Sigmoid colon (tissue), 7 donors: ENCODE data around the gene ATM. TPM values are rescaled to one million over a fixed set of nuclear protein-coding genes. Genes with fewer than 3 reads are reported as not detected.

Experiments used
- DNase-seq: peaks from one replicate; pipeline ENCODE4 v3.0.0-alpha.2; 2019
- H3K27ac ChIP-seq, 4 donors: fragments of 200-600 bp; sonication (generic); one replicate each; pipeline ENCODE4 v1.5.1; 2016 to 2019; ENCODE audit warnings: mild to moderate bottlenecking in 1 of 4
- H3K27me3 ChIP-seq, 3 donors: fragments of 200-600 bp; sonication (generic); one replicate each; pipeline ENCODE4 v1.5.1; 2019; ENCODE audit warnings: mild to moderate bottlenecking in 1 of 3
- H3K36me3 ChIP-seq, 4 donors: fragments of 200-600 bp; sonication (generic); one replicate each; pipeline ENCODE4 v1.5.1; 2016 to 2019
- H3K4me1 ChIP-seq, 4 donors: fragments of 200-600 bp; sonication (generic); one replicate each; pipeline ENCODE4 v1.5.1; 2017 to 2019
- H3K4me3 ChIP-seq, 4 donors: fragments of 200-600 bp; sonication (generic); one replicate each; pipeline ENCODE4 v1.5.1; 2017 to 2019; ENCODE audit warnings: mild to moderate bottlenecking in 2 of 4, moderate library complexity in 1 of 4
- H3K9me3 ChIP-seq, 4 donors: fragments of 200-600 bp in 3 of 4; sonication (generic) in 3 of 4; one replicate each; pipeline versions ENCODE4 v1.5.1 to v1.6.1; 2013 to 2019
- CTCF ChIP-seq, 4 experiments: fragments of 450-650 bp in 3 of 4; fragments of 200-600 bp in 1 of 4; IDR thresholded peaks; one replicate each; pipeline ENCODE4 v1.5.1; 2016 to 2019; ENCODE audit warnings: antibody characterized with exemption in 4 of 4, mild to moderate bottlenecking in 3 of 4, moderate library complexity in 2 of 4
- EP300 ChIP-seq, 4 donors: sonication (generic); formaldehyde crosslinking; IDR thresholded peaks; one replicate each; pipeline ENCODE4 v1.6.1; 2017; ENCODE audit warnings: antibody characterized with exemption in 4 of 4
- POLR2A ChIP-seq, 2 donors: fragments of 450-650 bp; IDR thresholded peaks; one replicate each; pipeline ENCODE4 v1.6.1; 2016; ENCODE audit warnings: antibody characterized with exemption in 2 of 2, mild to moderate bottlenecking in 2 of 2, moderate library complexity in 2 of 2
- POLR2AphosphoS5 ChIP-seq, 4 donors: sonication (generic); formaldehyde crosslinking; IDR thresholded peaks; one replicate each; pipeline ENCODE4 v1.6.1; 2017; ENCODE audit warnings: antibody characterized with exemption in 4 of 4
- WGBS, 2 donors: extraction: QIAGEN DNeasy Blood & Tissue Kit; methylation state at CpG; one replicate each; pipeline ENCODE4 v1.1.7; 2013; 5-methylcytosine and 5-hydroxymethylcytosine counted together
- intact Hi-C: fragments of 100-400 bp; cut with DNase I; formaldehyde crosslinking; loops from one replicate; pipeline ENCODE4 v1.15.1; 2023
- polyA plus RNA-seq, 3 donors: library from polyadenylated mRNA; stranded (reverse); fragments of 200-250 nt; gene quantifications; one replicate each; pipeline ENCODE4 v1.2.3, GENCODE V29; 2013
- total RNA-seq, 4 donors: library from RNA; depleted of rRNA; stranded (reverse); fragments of >200 nt; gene quantifications; one replicate each; pipeline ENCODE4 v1.1.0, GENCODE V29; 2016
- donor health status: healthy with polysubstance abuse.
- donor health status: Bipolar disorder and iron deficiency.
- donor health status: healthy.

The ATM gene
- total and polyA plus RNA-seq, 7 donors, result 3.0 to 88.8 (median 52.7) TPM

DNA sequence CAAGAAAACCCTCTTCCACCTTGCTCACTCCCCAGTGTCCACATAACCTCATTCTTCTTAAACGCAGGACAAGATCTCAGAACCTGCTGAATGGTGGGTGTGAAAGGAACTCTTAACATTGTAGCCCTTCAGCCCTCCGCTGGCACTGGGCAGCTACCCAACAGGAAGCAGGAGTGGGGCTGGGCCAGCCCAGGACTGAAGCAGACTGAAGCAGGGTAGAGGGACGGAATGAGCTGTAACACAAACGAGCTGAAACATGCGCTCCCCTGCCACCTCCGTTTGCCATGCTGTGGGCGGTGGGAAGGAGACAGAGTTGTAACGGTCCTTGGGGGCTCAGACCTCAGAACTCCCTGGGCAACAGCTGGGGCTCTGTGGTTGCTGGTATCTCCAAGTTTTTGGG is 24.0 kb upstream of the ATM start:
- WGBS, 2 donors, result 90 to 94% methylated on average over 8 of the region's 8 CpGs
- peaks cover 0 to 29% (median 2%) of the 10 kb centered on the region in 4 donors for H3K36me3 ChIP-seq
- intact Hi-C loops, result no loop called here

GRCh38 chr11:108199446-108200321 is 23.2 kb upstream of the ATM start:
- Histone ChIP-seq H3K4me1 (no peaks in the 10 kb centered on the region), H3K9me3 (peaks cover 0 to 4% (median 0%) of the 10 kb centered on the region in 4 donors), H3K4me3 (no peak overlapping the region), H3K27me3 (no peaks in the 10 kb centered on the region), H3K27ac (no peak overlapping the region), H3K36me3 (peaks cover 0 to 20% (median 2%) of the 10 kb centered on the region in 4 donors)
- no peak for TF ChIP-seq POLR2A (IDR thresholded peaks at IDR 0.05)
- no peak for TF ChIP-seq POLR2AphosphoS5 (IDR thresholded peaks at IDR 0.05)
- no peak for TF ChIP-seq CTCF (IDR thresholded peaks at IDR 0.05)
- no peak for TF ChIP-seq EP300 (IDR thresholded peaks at IDR 0.05)
- DNase-seq, result no peak
- WGBS, 2 donors, result 79 to 91% methylated on average over 12 of the region's 12 CpGs
- intact Hi-C loops, result no loop called here

More for the DNA sequence above, 24.0 kb upstream of the ATM start:
- no peak for DNase-seq
- Histone ChIP-seq H3K27ac (no peak overlapping the region), H3K4me1 (no peaks in the 10 kb centered on the region), H3K27me3 (no peaks in the 10 kb centered on the region), H3K9me3 (peaks cover 0 to under 1% (median 0%) of the 10 kb centered on the region in 4 donors), H3K4me3 (no peak overlapping the region)
- TF ChIP-seq EP300 (IDR thresholded peaks at IDR 0.05) (no peak), POLR2AphosphoS5 (IDR thresholded peaks at IDR 0.05) (no peak), POLR2A (IDR thresholded peaks at IDR 0.05) (no peak), CTCF (IDR thresholded peaks at IDR 0.05) (no peak)

DNA sequence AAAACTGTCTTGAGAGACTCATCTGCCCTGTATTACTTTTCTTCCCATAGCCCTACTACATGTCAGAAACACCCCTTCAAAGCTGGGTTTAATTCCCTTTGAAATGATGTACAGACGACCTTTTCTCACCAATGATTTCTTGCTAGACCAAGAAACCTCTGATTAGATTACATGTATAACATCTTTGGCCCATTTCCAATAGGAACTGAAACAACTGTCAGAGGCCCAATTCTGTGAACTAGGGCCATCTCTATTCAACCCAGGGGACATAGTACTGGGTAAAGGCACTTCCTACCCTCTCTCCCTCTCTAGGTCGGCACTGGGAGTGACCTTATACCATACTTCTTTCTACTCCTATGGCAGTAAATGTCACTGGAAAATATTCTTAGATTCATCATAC is 19.8 kb upstream of the ATM start:
- Histone ChIP-seq H3K27ac (no peak overlapping the region), H3K36me3 (peaks cover 0 to 27% (median 8%) of the 10 kb centered on the region in 4 donors), H3K27me3 (no peaks in the 10 kb centered on the region), H3K9me3 (peaks cover 0 to 10% (median 0%) of the 10 kb centered on the region in 4 donors), H3K4me3 (no peak overlapping the region), H3K4me1 (no peaks in the 10 kb centered on the region)
- TF ChIP-seq EP300 (IDR thresholded peaks at IDR 0.05) (no peak), CTCF (IDR thresholded peaks at IDR 0.05) (no peak), POLR2A (IDR thresholded peaks at IDR 0.05) (no peak), POLR2AphosphoS5 (IDR thresholded peaks at IDR 0.05) (no peak)
- WGBS, 2 donors, result 74 to 78% methylated on average over 2 of the region's 2 CpGs
- no peak for DNase-seq
- intact Hi-C loops, result no loop called here

GRCh38 chr11:108204376-108204775 is 18.5 kb upstream of the ATM start:
- no peak overlapping the region for H3K27ac ChIP-seq
- peaks cover 0 to 39% (median 8%) of the 10 kb centered on the region in 4 donors for H3K36me3 ChIP-seq
- no peak for DNase-seq
- intact Hi-C loops, result no loop called here
- peaks cover 0 to 10% (median 0%) of the 10 kb centered on the region in 4 donors for H3K9me3 ChIP-seq
- TF ChIP-seq POLR2AphosphoS5 (IDR thresholded peaks at IDR 0.05), result no peak
- TF ChIP-seq CTCF (IDR thresholded peaks at IDR 0.05), result no peak
- TF ChIP-seq POLR2A (IDR thresholded peaks at IDR 0.05), result no peak
- TF ChIP-seq EP300 (IDR thresholded peaks at IDR 0.05), result no peak
- WGBS, 2 donors, result 93 to 98% methylated on average over 9 of the region's 9 CpGs
- H3K27me3 ChIP-seq, result no peaks in the 10 kb centered on the region
- no peaks in the 10 kb centered on the region for H3K4me1 ChIP-seq
- no peak overlapping the region for H3K4me3 ChIP-seq
